ENCODE data around the gene MYADML2.

MYADML2 gene

GRCh38 chr17:81911277-81911961, 35.6 kb downstream of the MYADML2 start, which contains the start of gene PCYT2:
Gene PCYT2 (minus strand): TSS chr17:81911399. CDS start chr17:81911355, 44 bp downstream.
- peak; percentile 77 to 82 for DNase-seq (ENCODE audit: low read depth in 2 of 2)

DNA sequence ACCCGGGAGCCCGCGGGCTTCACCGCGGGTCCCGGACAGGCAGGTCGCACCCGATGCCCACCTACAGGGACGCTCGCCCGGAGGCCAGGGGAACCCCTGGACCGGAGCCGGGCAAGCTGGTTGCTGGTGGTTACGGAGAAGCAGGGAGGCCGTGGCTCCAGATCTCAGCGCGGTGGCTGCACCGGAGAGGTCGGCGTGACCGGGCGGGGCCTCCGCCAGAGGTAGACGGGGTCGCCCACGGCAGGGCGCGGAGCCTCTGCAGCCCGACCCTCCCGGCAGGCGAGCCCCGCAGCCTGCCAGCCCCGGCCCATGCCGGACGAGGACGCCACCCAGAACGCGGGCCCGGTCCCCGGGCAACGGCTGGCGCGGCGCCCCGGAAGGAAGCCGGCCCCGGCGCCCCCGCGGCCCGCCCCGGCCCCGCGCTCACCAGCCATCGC, 36.2 kb downstream of the MYADML2 start:
- DNase-seq (ENCODE audit: low read depth in 2 of 2): no peak

GRCh38 chr17:81909966-81910839, 36.8 kb downstream of the MYADML2 start:
- no peak for DNase-seq (ENCODE audit: low read depth in 2 of 2)

DNA sequence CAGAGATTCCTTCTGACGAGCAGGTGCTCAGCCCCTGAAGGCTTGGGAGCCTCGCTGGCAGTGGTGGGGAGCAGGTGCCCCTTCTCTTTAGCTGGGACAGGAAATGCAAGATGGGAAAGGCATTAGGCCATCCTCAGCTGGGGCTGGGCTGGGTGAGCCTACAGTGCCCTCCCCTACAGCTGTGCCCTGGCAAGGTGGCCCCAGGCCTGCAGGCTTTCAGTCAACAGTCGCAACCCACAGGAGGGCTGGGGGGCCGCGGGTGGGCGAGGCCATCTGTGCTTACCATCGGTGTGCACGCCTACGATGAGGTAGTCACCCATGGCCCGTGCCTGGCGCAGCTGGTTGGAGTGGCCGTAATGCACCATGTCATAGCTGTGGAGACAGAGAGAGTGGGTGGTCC, 37.8 kb downstream of the MYADML2 start:
- no peak for DNase-seq (ENCODE audit: low read depth in 2 of 2)

DNA sequence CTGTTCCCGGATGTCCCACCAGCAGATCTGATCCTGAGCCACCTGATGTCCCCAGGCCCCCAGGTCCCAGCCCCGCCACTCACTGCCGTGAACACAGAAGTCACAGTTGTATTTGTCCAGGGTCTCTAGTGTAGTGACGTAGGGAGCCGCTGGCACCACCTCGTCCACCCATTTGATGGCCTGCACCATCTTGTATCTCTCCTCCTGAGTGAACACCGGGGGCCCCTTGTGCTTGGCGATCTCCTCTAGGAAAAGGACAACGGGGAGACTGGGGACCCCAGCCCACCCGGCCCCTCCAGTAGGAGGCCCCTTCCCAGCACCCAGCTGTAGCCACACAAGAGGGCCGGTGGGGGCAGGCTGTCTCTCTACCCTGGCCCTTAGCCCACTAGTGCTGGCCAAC, 38.2 kb downstream of the MYADML2 start:
- no peak for DNase-seq (ENCODE audit: low read depth in 2 of 2)

DNA sequence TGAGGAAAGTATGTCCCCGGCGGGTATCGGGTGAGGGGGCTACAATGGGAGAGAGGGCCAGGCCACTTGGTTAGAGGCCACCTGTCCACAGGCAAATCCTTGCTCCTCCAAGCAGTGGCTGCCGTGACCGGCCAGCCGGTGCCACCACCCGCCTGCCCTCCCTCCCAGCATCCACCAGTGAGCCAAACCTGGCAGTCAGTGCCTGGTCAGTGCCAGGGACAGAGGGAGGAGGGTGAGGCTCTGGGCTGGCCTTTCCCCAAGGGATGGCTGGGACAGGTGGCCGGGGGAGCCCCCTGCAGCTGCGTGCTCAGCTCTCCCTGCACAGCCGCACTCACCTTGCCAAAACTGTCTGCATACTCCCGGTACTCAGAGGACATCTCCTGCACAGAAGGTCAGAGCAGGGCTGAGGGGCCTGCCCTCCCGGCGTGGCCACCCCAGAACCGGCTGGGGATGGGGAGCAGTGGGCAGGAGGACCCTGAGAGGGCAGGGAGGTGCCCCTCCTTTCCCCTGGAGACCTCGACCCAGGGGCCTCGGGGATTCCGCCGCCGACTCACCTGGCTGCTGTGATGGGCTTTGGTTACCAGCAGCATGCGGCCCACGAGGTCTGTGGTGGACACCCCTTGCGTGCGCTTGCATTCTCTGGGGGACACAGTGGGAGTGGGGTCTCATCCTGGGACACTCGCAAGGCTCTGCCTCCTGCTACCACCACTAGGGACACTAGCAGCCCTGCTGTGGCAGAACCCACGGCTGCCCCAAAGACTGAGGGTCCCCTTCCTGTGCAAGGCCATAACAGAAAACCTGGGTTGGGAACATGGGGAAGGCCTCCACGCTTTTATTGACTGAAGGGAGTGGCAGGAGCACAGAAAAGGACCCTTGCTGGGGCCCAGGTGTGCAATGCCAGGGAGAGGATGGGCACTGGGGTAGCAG, 39.6 kb downstream of the MYADML2 start:
- DNase-seq (ENCODE audit: low read depth in 2 of 2): no peak

GRCh38 chr17:81906476-81907218, 40.4 kb downstream of the MYADML2 start:
- no peak for DNase-seq (ENCODE audit: low read depth in 2 of 2)

GRCh38 chr17:81905993-81906392, 41.0 kb downstream of the MYADML2 start:
- DNase-seq (ENCODE audit: low read depth in 2 of 2): no peak

DNA sequence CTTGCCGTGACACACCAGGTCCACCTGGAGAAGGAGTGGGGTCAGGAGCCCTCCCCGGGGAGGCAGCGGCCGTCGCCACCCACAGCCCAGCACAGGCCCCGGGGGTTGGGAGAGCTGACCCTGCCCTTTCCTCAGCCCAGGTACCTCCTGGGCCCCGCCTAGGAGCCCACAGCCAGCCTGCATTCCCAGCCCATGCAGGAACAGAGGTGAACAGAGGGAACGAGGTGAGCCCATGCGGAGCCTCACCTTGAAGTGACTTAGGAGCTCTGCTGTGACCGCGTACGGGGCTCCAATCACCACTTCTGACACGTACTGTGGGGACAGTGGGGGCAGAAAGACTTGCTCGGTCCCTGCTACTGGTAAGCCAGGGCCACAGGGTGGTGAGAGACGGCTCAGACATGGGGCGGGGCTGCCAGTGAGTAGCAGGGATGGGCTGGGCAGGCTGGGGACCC, 41.6 kb downstream of the MYADML2 start:
- DNase-seq (ENCODE audit: low read depth in 2 of 2): no peak

DNA sequence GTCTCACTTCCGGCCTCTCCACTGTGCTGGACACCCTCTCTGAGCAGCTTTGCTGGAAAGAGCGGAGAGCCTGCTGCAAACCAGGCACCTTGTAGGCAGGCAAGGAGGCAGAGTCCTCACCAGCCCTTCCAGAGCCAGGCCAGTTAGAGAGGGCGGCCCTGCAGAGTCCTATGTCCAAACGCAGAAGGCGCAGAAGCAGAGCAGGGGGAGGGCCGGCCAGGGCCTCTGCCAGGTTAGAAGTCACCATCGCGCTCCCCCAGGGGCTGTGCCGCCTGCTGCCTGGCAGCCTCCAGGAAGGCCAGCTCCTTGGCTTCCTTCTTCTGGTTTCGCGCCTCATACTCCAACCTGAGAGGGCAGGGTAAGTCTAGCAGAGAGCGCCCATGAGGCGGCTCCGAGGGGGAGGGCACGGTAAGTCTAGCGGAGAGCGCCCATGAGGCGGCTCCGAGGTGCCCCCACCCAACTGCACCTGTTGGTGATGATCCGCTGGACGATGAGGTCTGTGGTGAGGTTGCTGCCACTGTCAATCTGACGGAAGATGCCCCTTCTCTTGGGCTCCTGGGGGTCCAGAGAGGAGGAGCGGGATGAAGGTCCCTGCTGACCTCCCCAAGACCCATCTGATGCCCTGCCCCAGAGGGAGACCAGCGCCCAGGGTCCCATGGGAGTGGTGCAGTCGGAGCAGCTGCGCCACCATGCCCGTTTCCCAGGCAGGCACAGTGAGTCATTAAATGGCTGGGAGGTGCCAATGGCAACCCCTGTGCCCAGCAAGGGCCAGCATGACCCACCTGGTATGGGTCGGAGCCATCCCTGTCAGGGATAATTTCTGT, 42.2 kb downstream of the MYADML2 start:
- DNase-seq (ENCODE audit: low read depth in 2 of 2): no peak

GRCh38 chr17:81903896-81904599, 43.0 kb downstream of the MYADML2 start:
- DNase-seq (ENCODE audit: low read depth in 2 of 2): no peak

DNA sequence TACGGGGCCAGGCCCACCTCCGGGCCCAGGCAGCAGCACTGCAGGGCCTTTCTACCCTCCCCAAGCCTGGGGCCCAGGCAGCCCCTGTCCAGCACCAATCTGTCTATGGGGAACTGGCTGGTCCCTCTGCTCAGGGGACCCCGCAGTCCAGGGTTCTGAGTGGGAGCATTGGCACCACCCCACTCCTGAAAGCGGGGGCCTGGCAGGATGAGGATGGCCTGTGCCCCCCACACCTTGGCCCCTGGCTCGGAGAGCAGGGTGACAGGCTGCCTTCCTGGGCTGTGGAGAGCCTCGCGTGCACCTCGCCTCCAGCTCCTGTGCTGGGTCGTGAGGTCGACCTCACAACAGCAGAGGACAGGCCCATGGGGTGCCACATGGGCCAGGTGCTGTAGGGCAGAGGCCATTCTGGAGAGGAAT, 43.6 kb downstream of the MYADML2 start:
- DNase-seq (ENCODE audit: low read depth in 2 of 2): no peak

DNA sequence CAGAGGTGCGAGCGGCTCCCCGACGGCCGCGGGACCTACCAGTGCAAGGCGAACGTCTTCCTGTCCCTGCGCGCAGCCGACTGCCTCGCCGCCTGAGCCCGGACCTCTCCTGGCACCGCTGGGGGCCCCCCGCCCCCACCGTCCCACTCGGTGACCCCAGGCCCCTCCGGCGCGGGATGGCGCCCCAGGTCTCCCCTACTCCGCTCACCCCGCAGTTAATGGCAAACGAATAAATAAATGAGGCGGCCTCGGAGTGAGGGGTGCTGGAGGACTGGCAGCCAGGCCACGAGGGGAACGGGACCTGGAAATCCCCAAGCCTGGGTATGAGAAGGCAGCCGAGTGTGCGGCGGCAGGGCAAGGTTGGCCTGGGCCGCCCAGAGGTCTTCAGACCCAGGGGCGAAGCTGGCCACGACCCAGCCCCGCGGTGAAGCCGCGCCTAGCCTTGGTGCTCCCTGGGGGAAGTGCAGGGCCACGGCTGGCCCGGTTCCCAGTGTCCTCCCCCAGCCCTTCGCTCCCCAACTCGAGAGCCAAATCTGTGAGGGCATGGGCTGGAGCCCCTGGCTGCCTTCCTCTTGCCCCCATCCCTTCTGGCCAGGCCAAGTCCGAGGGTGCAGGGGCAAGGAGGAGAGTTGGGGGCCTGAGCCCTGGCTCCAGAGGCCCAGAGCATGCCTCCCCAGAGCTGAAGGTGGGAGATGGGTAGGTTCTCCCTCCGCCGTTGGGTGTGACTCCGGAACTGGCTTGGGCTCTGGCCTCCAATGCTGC, 44.2 kb downstream of the MYADML2 start:
- no peak for DNase-seq (ENCODE audit: low read depth in 2 of 2)

DNA sequence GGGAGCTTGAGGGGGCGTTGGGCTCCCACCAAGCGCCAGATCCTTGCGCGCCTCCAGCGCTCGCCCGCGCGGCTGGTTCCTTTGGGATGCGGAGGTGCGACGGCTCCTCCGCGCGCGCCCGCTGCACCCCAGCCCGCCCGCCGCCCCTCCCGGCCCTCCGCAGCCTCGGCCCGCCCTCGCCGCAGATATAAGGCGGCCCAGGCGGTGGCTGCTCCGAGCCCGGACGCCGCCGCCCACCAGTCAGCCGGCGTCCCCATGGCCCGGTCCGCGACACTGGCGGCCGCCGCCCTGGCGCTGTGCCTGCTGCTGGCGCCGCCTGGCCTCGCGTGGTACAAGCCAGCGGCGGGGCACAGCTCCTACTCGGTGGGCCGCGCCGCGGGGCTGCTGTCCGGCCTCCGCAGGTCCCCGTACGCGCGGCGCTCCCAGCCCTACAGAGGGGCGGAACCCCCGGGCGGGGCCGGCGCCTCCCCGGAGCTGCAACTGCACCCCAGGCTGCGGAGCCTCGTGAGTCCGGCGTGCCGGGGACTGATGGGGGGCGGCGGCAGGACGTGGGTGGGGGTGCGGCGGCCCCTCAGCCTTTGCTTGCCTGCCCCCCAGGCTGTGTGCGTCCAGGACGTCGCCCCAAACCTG, 44.9 kb downstream of the MYADML2 start, which contains the start of gene NPB:
Gene NPB (plus strand): TSS at position 216 of the 630 bp plus-strand sequence. CDS start 40 bp downstream, at position 256.
- DNase-seq (ENCODE audit: low read depth in 2 of 2): no peak

GRCh38 chr17:81901167-81902022, 45.6 kb downstream of the MYADML2 start:
- DNase-seq (ENCODE audit: low read depth in 2 of 2): no peak

- DNase-seq (ENCODE audit: low read depth in 2 of 2): no peak
Measured at GRCh38 chr17:81900181-81900820, 46.7 kb downstream of the MYADML2 start.
